HepG2 (cell line): ENCODE data around the gene MDM4. TPM values are rescaled to one million over a fixed set of nuclear protein-coding genes. Genes with fewer than 3 reads are reported as not detected.
A peak's percentile ranks its signal among the peaks of the same experiment; 100 is the strongest.

Source experiments
- ATF7-NPFF ChIP-seq: sonication (generic); formaldehyde crosslinking; IDR thresholded peaks from 2 replicates; pipeline ENCODE4 v1.8.1; 2023; ENCODE audit warnings: mild to moderate bottlenecking, low read depth, missing genetic modification reagents, moderate library complexity
- EEA1 ChIP-seq: sonication (generic); formaldehyde crosslinking; IDR thresholded peaks from 2 replicates; pipeline ENCODE4 v1.5.1; 2020; ENCODE audit warnings: mild to moderate bottlenecking, missing genetic modification reagents, borderline replicate concordance
- EP300 ChIP-seq, 3 experiments: sonication (generic) in 1 of 3; formaldehyde crosslinking in 1 of 3; IDR thresholded peaks; 2 replicates each; pipeline versions ENCODE4 v1.5.1 to v1.6.1; 2011 to 2020; ENCODE audit warnings: low read depth in 2 of 3, low read length in 2 of 3, borderline replicate concordance in 1 of 3, improper control_type of control experiment in 1 of 3, mild to moderate bottlenecking in 1 of 3, missing genetic modification reagents in 1 of 3, moderate library complexity in 1 of 3
- GTF2F1 ChIP-seq: fragments of 150-350 bp; IDR thresholded peaks from 2 replicates; pipeline ENCODE4 v1.6.1; 2014; ENCODE audit warnings: low read length
- HNRNPL ChIP-seq: fragments of 200-400 bp; formaldehyde crosslinking; IDR thresholded peaks from 2 replicates; pipeline ENCODE4 v1.6.1; 2017; ENCODE audit warnings: mild to moderate bottlenecking, low read depth, low read length
- IRX3 ChIP-seq: sonication (generic); formaldehyde crosslinking; IDR thresholded peaks from 2 replicates; pipeline ENCODE4 v1.8.1; 2023; ENCODE audit warnings: mild to moderate bottlenecking, low read depth, missing genetic modification reagents, borderline replicate concordance
- KDM6A ChIP-seq: IDR thresholded peaks from 2 replicates; pipeline ENCODE4 v1.6.1; 2016; ENCODE audit warnings: low read depth
- MED13 ChIP-seq: sonication (generic); formaldehyde crosslinking; IDR thresholded peaks from 2 replicates; pipeline ENCODE4 v1.5.0; 2020; ENCODE audit warnings: missing genetic modification reagents
- MED8 ChIP-seq: sonication (generic); formaldehyde crosslinking; IDR thresholded peaks from 2 replicates; pipeline ENCODE4 v1.8.1; 2023; ENCODE audit warnings: mild to moderate bottlenecking, missing genetic modification reagents; ENCODE audit not compliant: insufficient replicate concordance
- NAIF1 ChIP-seq: sonication (generic); formaldehyde crosslinking; IDR thresholded peaks from 2 replicates; pipeline ENCODE4 v1.5.0; 2020; ENCODE audit warnings: mild to moderate bottlenecking, missing genetic modification reagents, borderline replicate concordance
- RFX1 ChIP-seq: fragments of 450-650 bp; IDR thresholded peaks from 2 replicates; pipeline ENCODE4 v1.6.1; 2017
- SIX1 ChIP-seq: sonication (generic); formaldehyde crosslinking; IDR thresholded peaks from 2 replicates; pipeline ENCODE4 v1.4.0; 2020; ENCODE audit warnings: missing genetic modification reagents, borderline replicate concordance
- SP4 ChIP-seq: sonication (generic); formaldehyde crosslinking; IDR thresholded peaks from 2 replicates; pipeline ENCODE4 v1.8.1; 2023; ENCODE audit warnings: mild to moderate bottlenecking, missing genetic modification reagents
- SPEN ChIP-seq: sonication (generic); formaldehyde crosslinking; IDR thresholded peaks from 2 replicates; pipeline ENCODE4 v1.5.1; 2020; ENCODE audit warnings: low read depth, mild to moderate bottlenecking, missing genetic modification reagents
- TAF15 ChIP-seq: fragments of 200-400 bp; formaldehyde crosslinking; IDR thresholded peaks from one replicate; pipeline ENCODE4 v1.6.1; 2018; ENCODE audit warnings: mild to moderate bottlenecking, low read depth, low read length; ENCODE audit not compliant: poor library complexity, severe bottlenecking
- TGIF2 ChIP-seq: IDR thresholded peaks from 2 replicates; pipeline ENCODE4 v1.6.1; 2016; ENCODE audit warnings: control low read depth, missing compliant biosample characterization
- ZMYM3 ChIP-seq: sonication (generic); formaldehyde crosslinking; IDR thresholded peaks from 2 replicates; pipeline ENCODE4 v1.5.1; 2020; ENCODE audit warnings: mild to moderate bottlenecking, missing genetic modification reagents
- ZNF180 ChIP-seq: sonication (generic); formaldehyde crosslinking; IDR thresholded peaks from 2 replicates; pipeline ENCODE4 v1.4.0; 2020; ENCODE audit warnings: low read depth, missing genetic modification reagents, borderline replicate concordance
- ZNF251 ChIP-seq: sonication (generic); formaldehyde crosslinking; IDR thresholded peaks from 2 replicates; pipeline ENCODE4 v1.9.0; 2021; ENCODE audit warnings: mild to moderate bottlenecking, missing genetic modification reagents
- ZNF563 ChIP-seq: sonication (generic); formaldehyde crosslinking; IDR thresholded peaks from 2 replicates; pipeline ENCODE4 v1.8.0; 2022; ENCODE audit warnings: mild to moderate bottlenecking, moderate library complexity, missing genetic modification reagents
- ZNF781 ChIP-seq: sonication (generic); formaldehyde crosslinking; IDR thresholded peaks from 2 replicates; pipeline ENCODE4 v1.5.1; 2020; ENCODE audit warnings: borderline replicate concordance, mild to moderate bottlenecking, missing genetic modification reagents; ENCODE audit errors: not compliant biosample characterization
- ZSCAN9 ChIP-seq: IDR thresholded peaks from 2 replicates; pipeline ENCODE4 v1.6.1; 2016; ENCODE audit warnings: borderline replicate concordance
- polyA plus RNA-seq, 8 experiments: library from polyadenylated mRNA; depleted of rRNA in 3 of 8; stranded (reverse) in 7 of 8; unstranded in 1 of 8; fragments of >200 nt; fragmentation: Illumina TruSeq in 4 of 8; extraction: Trizol in 4 of 8; gene quantifications; 2 replicates each; pipeline versions ENCODE4 v1.2.1 to v1.2.3, GENCODE V29; 2011 to 2016; ENCODE audit warnings: low read depth in 4 of 8, missing spikeins in 1 of 8, mixed read lengths in 1 of 8; ENCODE audit not compliant: insufficient read depth in 1 of 8
- total RNA-seq, 5 experiments: library from RNA; depleted of rRNA; stranded (reverse); fragments of >200 nt; fragmentation: Illumina TruSeq; extraction: Trizol; gene quantifications; 2 replicates each; pipeline ENCODE4 v1.2.3, GENCODE V29; 2016; ENCODE audit warnings: low read depth in 1 of 5
- TF ChIP-seq, protein P1 (sequence below): sonication (generic); formaldehyde crosslinking; IDR thresholded peaks from 2 replicates; pipeline ENCODE4 v1.5.0; 2020; ENCODE audit warnings: missing genetic modification reagents
- TF ChIP-seq, protein P2 (sequence below): sonication (generic); formaldehyde crosslinking; IDR thresholded peaks from 2 replicates; pipeline ENCODE4 v1.8.0; 2022; ENCODE audit warnings: missing genetic modification reagents, mild to moderate bottlenecking, moderate library complexity, borderline replicate concordance
- TF ChIP-seq, protein P3 (sequence below): sonication (generic); formaldehyde crosslinking; IDR thresholded peaks from 2 replicates; pipeline ENCODE4 v1.5.1; 2020; ENCODE audit warnings: missing genetic modification reagents, mild to moderate bottlenecking, borderline replicate concordance
- TF ChIP-seq, protein P4 (sequence below): sonication (generic); formaldehyde crosslinking; IDR thresholded peaks from 2 replicates; pipeline ENCODE4 v1.8.1; 2023; ENCODE audit warnings: mild to moderate bottlenecking, missing genetic modification reagents, borderline replicate concordance

MDM4 gene
- total and polyA plus RNA-seq, 2 of the 13 experiments (the other 11 are each of a cell fraction or from before 2014, with no cell fraction given) = 14.9 to 19.0 TPM

DNA sequence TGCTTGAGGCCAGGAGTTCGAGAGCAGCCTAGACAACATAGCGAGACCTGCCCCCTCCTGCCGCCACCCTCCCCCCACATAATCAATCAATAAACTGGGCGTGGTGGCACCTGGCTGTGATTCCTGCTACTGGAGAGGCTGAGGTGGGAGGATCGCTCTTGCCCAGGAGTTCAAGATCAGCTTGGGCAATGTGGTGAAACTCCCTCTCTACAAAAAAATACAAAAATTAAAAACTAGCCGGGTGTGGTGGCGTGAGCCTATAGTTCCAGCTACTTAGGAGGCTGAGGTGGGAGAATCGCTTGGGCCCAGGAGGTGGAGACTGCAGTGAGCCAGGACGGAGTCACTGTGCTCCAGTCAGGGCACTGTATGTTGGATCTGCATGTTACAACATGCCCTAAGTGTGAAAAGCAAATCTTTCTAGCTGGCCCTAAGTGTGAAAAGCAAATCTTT, 7.0 kb upstream of the MDM4 start (continued):
- TF ChIP-seq, protein P1, sequence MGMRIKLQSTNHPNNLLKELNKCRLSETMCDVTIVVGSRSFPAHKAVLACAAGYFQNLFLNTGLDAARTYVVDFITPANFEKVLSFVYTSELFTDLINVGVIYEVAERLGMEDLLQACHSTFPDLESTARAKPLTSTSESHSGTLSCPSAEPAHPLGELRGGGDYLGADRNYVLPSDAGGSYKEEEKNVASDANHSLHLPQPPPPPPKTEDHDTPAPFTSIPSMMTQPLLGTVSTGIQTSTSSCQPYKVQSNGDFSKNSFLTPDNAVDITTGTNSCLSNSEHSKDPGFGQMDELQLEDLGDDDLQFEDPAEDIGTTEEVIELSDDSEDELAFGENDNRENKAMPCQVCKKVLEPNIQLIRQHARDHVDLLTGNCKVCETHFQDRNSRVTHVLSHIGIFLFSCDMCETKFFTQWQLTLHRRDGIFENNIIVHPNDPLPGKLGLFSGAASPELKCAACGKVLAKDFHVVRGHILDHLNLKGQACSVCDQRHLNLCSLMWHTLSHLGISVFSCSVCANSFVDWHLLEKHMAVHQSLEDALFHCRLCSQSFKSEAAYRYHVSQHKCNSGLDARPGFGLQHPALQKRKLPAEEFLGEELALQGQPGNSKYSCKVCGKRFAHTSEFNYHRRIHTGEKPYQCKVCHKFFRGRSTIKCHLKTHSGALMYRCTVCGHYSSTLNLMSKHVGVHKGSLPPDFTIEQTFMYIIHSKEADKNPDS (CRISPR knock-in tag) = no peak
- TF ChIP-seq ZNF781 (no peak), ATF7-NPFF (CRISPR knock-in tag) (0 out of 2 replicates have a peak, but pooled peaks have one; percentile 30), EEA1 (CRISPR knock-in tag) (no peak), ZNF180 (CRISPR knock-in tag) (no peak), NAIF1 (CRISPR knock-in tag) (no peak), ZMYM3 (CRISPR knock-in tag) (peak; percentile 82), SP4 (CRISPR knock-in tag) (no peak), KDM6A (CRISPR knock-in tag) (no peak), ZNF563 (CRISPR knock-in tag) (no peak), MED8 (CRISPR knock-in tag) (no peak), SIX1 (CRISPR knock-in tag) (no peak), MED13 (no peak), ZNF251 (no peak), EP300 (IDR thresholded peaks at IDR 0.05; ENCODE audit: low read depth in 2 of 2, low read length in 2 of 2) (no peak), EP300 (CRISPR knock-in tag; IDR thresholded peaks at IDR 0.05; ENCODE audit: borderline replicate concordance) (no peak), SPEN (CRISPR knock-in tag) (peak; percentile 8; the same call in 1 of the 2 replicates), IRX3 (CRISPR knock-in tag) (no peak), RFX1 (no peak), TAF15 (no peak), GTF2F1 (no peak), ZSCAN9 (CRISPR knock-in tag) (no peak), TGIF2 (CRISPR knock-in tag) (no peak), HNRNPL (no peak)
- TF ChIP-seq, protein P2, sequence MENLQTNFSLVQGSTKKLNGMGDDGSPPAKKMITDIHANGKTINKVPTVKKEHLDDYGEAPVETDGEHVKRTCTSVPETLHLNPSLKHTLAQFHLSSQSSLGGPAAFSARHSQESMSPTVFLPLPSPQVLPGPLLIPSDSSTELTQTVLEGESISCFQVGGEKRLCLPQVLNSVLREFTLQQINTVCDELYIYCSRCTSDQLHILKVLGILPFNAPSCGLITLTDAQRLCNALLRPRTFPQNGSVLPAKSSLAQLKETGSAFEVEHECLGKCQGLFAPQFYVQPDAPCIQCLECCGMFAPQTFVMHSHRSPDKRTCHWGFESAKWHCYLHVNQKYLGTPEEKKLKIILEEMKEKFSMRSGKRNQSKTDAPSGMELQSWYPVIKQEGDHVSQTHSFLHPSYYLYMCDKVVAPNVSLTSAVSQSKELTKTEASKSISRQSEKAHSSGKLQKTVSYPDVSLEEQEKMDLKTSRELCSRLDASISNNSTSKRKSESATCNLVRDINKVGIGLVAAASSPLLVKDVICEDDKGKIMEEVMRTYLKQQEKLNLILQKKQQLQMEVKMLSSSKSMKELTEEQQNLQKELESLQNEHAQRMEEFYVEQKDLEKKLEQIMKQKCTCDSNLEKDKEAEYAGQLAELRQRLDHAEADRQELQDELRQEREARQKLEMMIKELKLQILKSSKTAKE (CRISPR knock-in tag) = no peak
- TF ChIP-seq, protein P3, sequence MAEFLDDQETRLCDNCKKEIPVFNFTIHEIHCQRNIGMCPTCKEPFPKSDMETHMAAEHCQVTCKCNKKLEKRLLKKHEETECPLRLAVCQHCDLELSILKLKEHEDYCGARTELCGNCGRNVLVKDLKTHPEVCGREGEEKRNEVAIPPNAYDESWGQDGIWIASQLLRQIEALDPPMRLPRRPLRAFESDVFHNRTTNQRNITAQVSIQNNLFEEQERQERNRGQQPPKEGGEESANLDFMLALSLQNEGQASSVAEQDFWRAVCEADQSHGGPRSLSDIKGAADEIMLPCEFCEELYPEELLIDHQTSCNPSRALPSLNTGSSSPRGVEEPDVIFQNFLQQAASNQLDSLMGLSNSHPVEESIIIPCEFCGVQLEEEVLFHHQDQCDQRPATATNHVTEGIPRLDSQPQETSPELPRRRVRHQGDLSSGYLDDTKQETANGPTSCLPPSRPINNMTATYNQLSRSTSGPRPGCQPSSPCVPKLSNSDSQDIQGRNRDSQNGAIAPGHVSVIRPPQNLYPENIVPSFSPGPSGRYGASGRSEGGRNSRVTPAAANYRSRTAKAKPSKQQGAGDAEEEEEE = no peak
- TF ChIP-seq, protein P4, sequence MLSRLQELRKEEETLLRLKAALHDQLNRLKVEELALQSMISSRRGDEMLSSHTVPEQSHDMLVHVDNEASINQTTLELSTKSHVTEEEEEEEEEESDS = no peak
